ENCODE measurements around the gene CYP4Z1. TPM values are rescaled to one million over a fixed set of nuclear protein-coding genes. Genes with fewer than 3 reads are reported as not detected.

The CYP4Z1 gene
- total RNA-seq, 1 experiment from 2014 or later, result not detected

- no peak overlapping the region for H3K4ac ChIP-seq (ENCODE audit: low read depth, low read length)
- Mint-ChIP-seq H3K4me1 (peaks cover 32 to 45% of the 10 kb centered on the region in 2 experiments), H3K36me3 (ENCODE audit: insufficient read depth in 1 of 3, low read depth in 3 of 3) (peaks cover 0 to 5% (median 0%) of the 10 kb centered on the region in 3 experiments; a peak in 1 of 7 replicates), H3K9me3 (peaks cover 3 to 5% of the 10 kb centered on the region in 2 experiments; a peak in 4 of 5 replicates), H3K27me3 (ENCODE audit: low read depth) (peaks cover 44% of the 10 kb centered on the region), H3K4me3 (no peak overlapping the region), H3K27ac (no peak overlapping the region)
- no peak overlapping the region for H2AK5ac ChIP-seq (ENCODE audit: insufficient read length, low read length)
- H3K79me2 ChIP-seq (ENCODE audit: insufficient read depth, low read length), result no peaks in the 10 kb centered on the region
- no peak overlapping the region for H2AFZ ChIP-seq (ENCODE audit: low read length)
- H2BK12ac ChIP-seq (ENCODE audit: insufficient read length, low read depth, low read length), result no peak overlapping the region
- no peak for DNase-seq
- H4K91ac ChIP-seq (ENCODE audit: insufficient read length, low read depth, low read length), result no peak overlapping the region
- H3K27ac ChIP-seq (ENCODE audit: insufficient read length, low read depth, low read length), result no peak overlapping the region
- no peak overlapping the region for H3K18ac ChIP-seq (ENCODE audit: insufficient read length, low read depth, low read length)
- no CpG with 5 or more reads among the region's 2 CpGs for WGBS (ENCODE audit: extremely low coverage, insufficient read length, low lambda C conversion rate)
- H3K9ac ChIP-seq (ENCODE audit: extremely low read depth, insufficient read length, low read length), result no peak overlapping the region
- no peak overlapping the region for H3K14ac ChIP-seq (ENCODE audit: insufficient read depth, low read length)
- no peak overlapping the region for H3T11ph ChIP-seq (ENCODE audit: low read length)
- TF ChIP-seq, protein P1, sequence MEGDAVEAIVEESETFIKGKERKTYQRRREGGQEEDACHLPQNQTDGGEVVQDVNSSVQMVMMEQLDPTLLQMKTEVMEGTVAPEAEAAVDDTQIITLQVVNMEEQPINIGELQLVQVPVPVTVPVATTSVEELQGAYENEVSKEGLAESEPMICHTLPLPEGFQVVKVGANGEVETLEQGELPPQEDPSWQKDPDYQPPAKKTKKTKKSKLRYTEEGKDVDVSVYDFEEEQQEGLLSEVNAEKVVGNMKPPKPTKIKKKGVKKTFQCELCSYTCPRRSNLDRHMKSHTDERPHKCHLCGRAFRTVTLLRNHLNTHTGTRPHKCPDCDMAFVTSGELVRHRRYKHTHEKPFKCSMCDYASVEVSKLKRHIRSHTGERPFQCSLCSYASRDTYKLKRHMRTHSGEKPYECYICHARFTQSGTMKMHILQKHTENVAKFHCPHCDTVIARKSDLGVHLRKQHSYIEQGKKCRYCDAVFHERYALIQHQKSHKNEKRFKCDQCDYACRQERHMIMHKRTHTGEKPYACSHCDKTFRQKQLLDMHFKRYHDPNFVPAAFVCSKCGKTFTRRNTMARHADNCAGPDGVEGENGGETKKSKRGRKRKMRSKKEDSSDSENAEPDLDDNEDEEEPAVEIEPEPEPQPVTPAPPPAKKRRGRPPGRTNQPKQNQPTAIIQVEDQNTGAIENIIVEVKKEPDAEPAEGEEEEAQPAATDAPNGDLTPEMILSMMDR (conservative IDR thresholded peaks at IDR 0.05), result no peak
- no peaks in the 10 kb centered on the region for H3K23me2 ChIP-seq (ENCODE audit: insufficient read length, low read depth, low read length, poor library complexity, severe bottlenecking)
- H3K4me2 ChIP-seq (ENCODE audit: insufficient read depth, insufficient read length, low read length), result no peak overlapping the region
- no peaks in the 10 kb centered on the region for H3K9me3 ChIP-seq (ENCODE audit: control insufficient read depth, low read depth, low read length)
- no peak overlapping the region for H4K8ac ChIP-seq (replicated peaks; ENCODE audit: insufficient read length, low read depth, low read length)
- no peak overlapping the region for H3K56ac ChIP-seq (ENCODE audit: insufficient read length, low read depth, low read length)
- no peak overlapping the region for H2BK20ac ChIP-seq (ENCODE audit: low read depth, low read length, poor library complexity, severe bottlenecking)
- no peak overlapping the region for H2BK5ac ChIP-seq (ENCODE audit: insufficient read length, low read length)
- no peaks in the 10 kb centered on the region for H3K79me1 ChIP-seq (ENCODE audit: insufficient read depth, low read depth, low read length, poor library complexity, severe bottlenecking)
- H3K27me3 ChIP-seq (ENCODE audit: insufficient read depth, low read length), result no peaks in the 10 kb centered on the region; the same call in 1 of the 2 replicates
- H4K5ac ChIP-seq (ENCODE audit: insufficient read length, low read depth, low read length), result no peak overlapping the region
- H4K20me1 ChIP-seq (ENCODE audit: control insufficient read depth, insufficient read depth, insufficient read length), result no peaks in the 10 kb centered on the region
- no peak overlapping the region for H3K23ac ChIP-seq (ENCODE audit: insufficient read length, low read depth, low read length)
- H2BK120ac ChIP-seq (ENCODE audit: low read depth, low read length, poor library complexity, severe bottlenecking), result no peak overlapping the region
- H2BK15ac ChIP-seq (ENCODE audit: low read depth, low read length), result no peak overlapping the region
- H3K4me1 ChIP-seq (ENCODE audit: insufficient read depth, low read length), result peaks cover 6% of the 10 kb centered on the region; the same call in 1 of the 2 replicates
These were observed 46.0 kb upstream of the CYP4Z1 start for GRCh38 chr1:47021070-47021469.

Measured in H9 (cell line).